GM18861 (cell line): ENCODE results near the gene PCDHB14.
"Not testable (repeated sequence)": the region's sequence is repeated elsewhere in the genome, so short reads cannot be mapped to it uniquely, and the experiment has no call there.

Experiments
- ATAC-seq: cut with Tn5 transposase; IDR thresholded peaks from one replicate; pipeline ENCODE4 v1.9.1; 2021; ENCODE audit not compliant: unreplicated experiment

Gene PCDHB14

DNA sequence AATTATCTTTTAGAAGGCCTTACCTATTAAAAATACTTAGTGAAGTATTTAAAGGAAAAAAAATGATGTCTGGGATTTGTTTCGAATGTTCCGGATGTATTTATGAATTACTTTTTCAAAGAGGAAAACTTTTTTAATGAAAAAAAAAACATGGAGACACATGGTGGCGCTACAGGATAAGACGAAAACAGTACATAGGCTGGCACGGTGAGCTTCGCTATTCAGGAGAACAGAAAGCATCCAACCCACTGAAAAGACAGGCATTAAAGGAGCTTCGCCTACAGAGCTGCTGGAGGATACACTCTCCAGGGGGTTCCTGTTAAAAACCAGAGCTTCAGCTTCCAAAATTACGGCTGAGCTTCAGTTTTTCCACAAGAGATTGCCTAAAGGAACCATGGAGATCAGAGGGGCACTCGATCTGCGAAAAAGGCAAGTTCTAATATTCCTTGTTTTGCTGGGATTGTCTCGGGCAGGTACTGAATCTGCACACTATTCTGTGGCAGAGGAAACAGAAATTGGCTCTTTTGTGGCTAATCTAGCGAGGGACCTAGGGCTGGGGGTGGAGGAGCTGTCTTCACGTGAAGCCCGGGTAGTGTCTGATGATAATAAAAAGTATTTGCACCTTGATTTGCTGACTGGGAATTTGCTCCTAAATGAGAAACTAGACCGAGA is at the start of gene PCDHB14:
TSS of gene PCDHB14 (plus strand) at position 232 of the 672 bp plus-strand sequence. CDS start at position 395, 163 bp downstream.
- no peak for ATAC-seq

DNA sequence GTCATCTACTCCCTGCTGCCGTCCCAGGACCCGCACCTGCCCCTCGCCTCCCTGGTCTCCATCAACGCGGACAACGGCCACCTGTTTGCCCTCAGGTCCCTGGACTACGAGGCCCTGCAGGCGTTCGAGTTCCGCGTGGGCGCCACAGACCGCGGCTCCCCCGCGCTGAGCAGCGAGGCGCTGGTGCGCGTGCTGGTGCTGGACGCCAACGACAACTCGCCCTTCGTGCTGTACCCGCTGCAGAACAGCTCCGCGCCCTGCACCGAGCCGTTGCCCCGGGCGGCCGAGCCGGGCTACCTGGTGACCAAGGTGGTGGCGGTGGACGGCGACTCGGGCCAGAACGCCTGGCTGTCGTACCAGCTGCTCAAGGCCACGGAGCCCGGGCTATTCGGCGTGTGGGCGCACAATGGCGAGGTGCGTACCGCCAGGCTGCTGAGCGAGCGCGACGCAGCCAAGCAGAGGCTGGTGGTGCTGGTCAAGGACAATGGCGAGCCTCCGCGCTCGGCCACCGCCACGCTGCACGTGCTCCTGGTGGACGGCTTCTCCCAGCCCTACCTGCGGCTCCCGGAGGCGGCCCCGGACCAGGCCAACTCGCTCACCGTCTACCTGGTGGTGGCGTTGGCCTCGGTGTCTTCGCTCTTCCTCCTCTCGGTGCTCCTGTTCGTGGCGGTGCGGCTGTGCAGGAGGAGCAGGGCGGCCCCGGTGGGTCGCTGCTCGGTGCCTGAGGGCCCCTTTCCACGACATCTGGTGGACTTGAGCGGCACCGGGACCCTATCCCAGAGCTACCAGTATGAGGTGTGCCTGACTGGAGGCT is 48.6 kb upstream of the PCDHB14 start:
- ATAC-seq = not testable (repeated sequence)

DNA sequence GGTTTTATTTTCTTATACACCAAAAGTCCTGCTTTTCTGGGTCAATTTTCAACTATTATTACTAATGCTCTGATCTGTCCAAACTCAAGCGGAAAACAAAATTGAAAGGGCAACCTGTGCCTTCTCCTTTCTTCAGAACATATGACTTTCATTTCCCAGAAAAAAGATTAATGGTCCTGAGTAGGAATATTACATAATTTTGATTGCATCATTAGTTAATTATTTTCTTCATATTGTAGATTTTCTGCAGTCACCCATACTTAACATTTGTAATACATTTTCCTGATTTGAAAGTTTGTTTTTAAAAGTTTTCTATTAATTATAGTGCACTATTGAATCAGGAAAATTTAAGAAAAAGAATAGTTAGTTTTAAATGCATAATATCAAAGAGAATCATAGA is 47.2 kb upstream of the PCDHB14 start:
- ATAC-seq = no peak

DNA sequence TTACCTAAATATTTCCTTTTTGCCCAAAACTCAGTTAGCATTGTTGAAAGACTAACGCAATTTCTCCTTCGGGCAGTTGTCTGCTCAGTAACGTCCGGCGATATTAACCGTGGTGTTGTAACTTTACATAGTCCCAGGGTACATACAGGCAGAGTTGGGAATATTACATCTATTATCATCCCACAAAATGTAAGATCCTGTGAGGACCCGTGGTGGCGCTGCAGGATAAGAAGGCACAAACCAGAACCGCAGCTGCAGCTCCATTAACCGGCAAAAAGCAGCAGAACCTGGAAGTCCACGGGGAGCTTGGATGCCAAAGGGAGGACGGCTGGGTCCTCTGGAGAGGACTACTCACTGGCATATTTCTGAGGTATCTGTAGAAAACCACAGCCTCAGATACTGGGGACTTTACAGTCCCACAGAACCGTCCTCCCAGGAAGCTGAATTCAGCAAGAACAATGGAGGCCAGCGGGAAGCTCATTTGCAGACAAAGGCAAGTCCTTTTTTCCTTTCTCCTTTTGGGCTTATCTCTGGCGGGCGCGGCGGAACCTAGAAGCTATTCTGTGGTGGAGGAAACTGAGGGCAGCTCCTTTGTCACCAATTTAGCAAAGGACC is 45.5 kb upstream of the PCDHB14 start, which contains the start of gene PCDHB8:
TSS of gene PCDHB8 (plus strand) at position 214 of the 615 bp plus-strand sequence. CDS start at position 459, 245 bp downstream.
- not testable (repeated sequence) for ATAC-seq

DNA sequence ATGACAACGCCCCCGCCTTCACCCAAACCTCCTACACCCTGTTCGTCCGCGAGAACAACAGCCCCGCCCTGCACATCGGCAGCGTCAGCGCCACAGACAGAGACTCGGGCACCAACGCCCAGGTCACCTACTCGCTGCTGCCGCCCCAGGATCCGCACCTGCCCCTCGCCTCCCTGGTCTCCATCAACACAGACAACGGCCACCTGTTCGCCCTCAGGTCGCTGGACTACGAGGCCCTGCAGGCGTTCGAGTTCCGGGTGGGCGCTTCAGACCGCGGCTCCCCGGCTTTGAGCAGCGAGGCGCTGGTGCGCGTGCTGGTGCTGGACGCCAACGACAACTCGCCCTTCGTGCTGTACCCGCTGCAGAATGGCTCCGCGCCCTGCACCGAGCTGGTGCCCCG is 43.8 kb upstream of the PCDHB14 start:
- not testable (repeated sequence) for ATAC-seq

DNA sequence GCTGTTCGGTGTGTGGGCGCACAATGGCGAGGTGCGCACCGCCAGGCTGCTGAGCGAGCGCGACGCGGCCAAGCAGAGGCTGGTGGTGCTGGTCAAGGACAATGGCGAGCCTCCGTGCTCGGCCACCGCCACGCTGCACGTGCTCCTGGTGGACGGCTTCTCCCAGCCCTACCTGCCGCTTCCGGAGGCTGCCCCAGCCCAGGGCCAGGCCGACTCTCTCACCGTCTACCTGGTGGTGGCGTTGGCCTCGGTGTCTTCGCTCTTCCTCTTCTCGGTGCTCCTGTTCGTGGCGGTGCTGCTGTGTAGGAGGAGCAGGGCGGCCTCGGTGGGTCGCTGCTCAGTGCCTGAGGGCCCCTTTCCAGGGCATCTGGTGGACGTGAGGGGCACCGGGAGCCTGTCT is 43.3 kb upstream of the PCDHB14 start:
- ATAC-seq = not testable (repeated sequence)

DNA sequence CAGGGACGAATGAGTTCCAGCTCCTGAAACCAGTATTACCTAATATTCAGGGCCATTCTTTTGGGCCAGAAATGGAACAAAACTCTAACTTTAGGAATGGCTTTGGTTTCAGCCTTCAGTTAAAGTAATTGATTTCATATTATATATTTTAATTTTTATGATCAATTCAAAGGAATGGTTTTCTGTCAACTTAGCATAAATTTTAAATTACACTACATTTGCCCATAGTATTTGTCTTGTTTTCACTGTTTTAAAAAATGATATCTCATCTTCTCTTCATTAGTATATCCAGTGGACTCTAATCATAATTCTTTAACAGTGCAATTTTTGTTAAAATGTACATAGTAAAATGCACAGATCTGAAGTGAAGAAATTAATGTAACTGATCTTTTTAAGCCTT is 42.8 kb upstream of the PCDHB14 start:
- ATAC-seq = no peak

DNA sequence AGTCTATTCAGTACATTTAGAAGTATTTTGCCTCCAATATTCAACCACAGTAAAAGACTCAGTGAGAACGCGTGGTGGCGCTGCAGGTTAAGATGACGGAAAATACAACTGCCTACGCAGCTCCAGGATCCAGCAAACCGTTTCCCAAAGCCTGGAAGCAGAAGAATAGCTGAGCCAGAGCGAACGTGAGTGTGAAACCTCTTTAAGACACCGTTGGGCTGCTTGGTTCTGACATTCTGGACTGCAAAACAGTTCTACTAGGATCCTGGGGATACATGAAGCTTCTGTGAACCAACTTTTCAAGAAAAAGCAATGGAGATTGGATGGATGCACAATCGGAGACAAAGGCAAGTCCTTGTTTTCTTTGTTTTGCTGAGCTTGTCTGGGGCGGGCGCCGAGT is 40.9 kb upstream of the PCDHB14 start, which contains the start of gene PCDHB16:
TSS of gene PCDHB16 (plus strand) at position 140 of the 400 bp plus-strand sequence. CDS start at position 313, 173 bp downstream.
- ATAC-seq = no peak

DNA sequence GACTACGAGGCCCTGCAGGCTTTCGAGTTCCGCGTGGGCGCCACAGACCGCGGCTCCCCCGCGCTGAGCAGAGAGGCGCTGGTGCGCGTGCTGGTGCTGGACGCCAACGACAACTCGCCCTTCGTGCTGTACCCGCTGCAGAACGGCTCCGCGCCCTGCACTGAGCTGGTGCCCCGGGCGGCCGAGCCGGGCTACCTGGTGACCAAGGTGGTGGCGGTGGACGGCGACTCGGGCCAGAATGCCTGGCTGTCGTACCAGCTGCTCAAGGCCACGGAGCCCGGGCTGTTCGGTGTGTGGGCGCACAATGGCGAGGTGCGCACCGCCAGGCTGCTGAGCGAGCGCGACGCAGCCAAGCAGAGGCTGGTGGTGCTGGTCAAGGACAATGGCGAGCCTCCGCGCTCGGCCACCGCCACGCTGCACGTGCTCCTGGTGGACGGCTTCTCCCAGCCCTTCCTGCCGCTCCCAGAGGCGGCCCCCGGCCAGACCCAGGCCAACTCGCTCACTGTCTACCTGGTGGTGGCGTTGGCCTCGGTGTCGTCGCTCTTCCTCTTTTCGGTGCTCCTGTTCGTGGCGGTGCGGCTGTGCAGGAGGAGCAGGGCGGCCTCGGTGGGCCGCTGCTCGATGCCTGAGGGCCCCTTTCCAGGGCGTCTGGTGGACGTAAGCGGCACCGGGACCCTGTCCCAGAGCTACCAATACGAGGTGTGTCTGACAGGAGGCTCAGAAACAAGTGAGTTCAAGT is 38.9 kb upstream of the PCDHB14 start:
- ATAC-seq = not testable (repeated sequence)

DNA sequence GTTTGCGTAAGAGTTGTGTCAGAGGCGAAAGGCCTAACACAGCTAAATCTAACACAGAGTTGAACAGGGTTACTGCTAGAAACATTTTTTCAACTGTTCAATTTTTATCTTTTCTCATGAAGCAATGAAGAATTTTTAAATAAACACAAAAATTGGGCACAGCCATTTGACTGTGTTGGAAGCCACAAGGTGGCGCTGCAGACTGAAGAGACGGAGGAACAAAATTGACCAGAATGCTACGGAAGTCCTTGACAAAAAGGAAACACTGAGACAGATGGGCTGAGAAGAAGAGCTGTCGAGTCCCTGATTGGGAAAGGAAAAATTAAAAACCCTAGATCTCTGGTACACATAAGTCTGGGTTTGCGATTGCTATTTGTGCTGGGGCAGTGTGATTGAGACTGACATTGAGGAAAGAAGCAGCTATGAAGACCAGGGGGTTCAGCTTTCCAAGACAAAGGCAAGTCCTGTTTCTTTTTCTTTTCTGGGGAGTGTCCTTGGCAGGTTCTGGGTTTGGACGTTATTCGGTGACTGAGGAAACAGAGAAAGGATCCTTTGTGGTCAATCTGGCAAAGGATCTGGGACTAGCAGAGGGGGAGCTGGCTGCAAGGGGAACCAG is 36.1 kb upstream of the PCDHB14 start, which contains the start of gene PCDHB9:
TSS of gene PCDHB9 (plus strand) at position 265 of the 616 bp plus-strand sequence. CDS start at position 423, 158 bp downstream.
- no peak for ATAC-seq

DNA sequence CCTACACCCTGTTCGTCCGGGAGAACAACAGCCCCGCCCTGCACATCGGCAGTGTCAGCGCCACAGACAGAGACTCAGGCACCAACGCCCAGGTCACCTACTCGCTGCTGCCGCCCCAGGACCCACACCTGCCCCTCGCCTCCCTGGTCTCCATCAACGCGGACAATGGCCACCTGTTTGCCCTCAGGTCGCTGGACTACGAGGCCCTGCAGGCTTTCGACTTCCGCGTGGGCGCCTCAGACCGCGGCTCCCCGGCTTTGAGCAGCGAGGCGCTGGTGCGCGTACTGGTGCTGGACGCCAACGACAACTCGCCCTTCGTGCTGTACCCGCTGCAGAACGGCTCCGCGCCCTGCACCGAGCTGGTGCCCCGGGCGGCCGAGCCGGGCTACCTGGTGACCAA is 34.5 kb upstream of the PCDHB14 start:
- ATAC-seq = not testable (repeated sequence)

DNA sequence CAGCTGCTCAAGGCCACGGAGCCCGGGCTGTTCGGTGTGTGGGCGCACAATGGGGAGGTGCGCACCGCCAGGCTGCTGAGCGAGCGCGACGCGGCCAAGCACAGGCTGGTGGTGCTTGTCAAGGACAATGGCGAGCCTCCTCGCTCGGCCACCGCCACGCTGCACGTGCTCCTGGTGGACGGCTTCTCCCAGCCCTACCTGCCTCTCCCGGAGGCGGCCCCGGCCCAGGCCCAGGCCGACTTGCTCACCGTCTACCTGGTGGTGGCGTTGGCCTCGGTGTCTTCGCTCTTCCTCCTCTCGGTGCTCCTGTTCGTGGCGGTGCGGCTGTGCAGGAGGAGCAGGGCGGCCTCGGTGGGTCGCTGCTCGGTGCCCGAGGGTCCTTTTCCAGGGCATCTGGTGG is 34.0 kb upstream of the PCDHB14 start:
- not testable (repeated sequence) for ATAC-seq

DNA sequence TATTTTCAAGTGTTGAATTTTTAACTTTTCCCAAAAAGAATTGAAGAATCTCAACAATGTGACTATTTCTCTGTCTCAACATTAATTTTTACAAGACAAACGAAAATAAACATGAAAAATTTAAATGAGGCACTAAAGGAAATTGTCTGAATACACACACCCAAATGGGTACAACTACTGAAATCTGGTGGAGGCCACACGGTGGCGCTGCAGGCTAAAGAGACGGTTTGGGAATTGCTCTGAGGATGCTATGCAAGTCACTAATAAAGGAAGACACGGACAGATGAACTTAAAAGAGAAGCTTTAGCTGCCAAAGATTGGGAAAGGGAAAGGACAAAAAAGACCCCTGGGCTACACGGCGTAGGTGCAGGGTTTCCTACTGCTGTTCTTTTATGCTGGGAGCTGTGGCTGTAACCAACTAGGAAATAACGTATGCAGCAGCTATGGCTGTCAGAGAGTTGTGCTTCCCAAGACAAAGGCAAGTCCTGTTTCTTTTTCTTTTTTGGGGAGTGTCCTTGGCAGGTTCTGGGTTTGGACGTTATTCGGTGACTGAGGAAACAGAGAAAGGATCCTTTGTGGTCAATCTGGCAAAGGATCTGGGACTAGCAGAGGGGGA is 30.9 kb upstream of the PCDHB14 start, which contains the start of gene PCDHB10:
TSS of gene PCDHB10 (plus strand) at position 244 of the 616 bp plus-strand sequence. CDS start at position 444, 200 bp downstream.
- no peak for ATAC-seq

DNA sequence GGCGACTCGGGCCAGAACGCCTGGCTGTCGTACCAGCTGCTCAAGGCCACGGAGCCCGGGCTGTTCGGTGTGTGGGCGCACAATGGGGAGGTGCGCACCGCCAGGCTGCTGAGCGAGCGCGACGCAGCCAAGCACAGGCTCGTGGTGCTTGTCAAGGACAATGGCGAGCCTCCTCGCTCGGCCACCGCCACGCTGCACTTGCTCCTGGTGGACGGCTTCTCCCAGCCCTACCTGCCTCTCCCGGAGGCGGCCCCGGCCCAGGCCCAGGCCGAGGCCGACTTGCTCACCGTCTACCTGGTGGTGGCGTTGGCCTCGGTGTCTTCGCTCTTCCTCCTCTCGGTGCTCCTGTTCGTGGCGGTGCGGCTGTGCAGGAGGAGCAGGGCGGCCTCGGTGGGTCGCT is 28.8 kb upstream of the PCDHB14 start:
- not testable (repeated sequence) for ATAC-seq

DNA sequence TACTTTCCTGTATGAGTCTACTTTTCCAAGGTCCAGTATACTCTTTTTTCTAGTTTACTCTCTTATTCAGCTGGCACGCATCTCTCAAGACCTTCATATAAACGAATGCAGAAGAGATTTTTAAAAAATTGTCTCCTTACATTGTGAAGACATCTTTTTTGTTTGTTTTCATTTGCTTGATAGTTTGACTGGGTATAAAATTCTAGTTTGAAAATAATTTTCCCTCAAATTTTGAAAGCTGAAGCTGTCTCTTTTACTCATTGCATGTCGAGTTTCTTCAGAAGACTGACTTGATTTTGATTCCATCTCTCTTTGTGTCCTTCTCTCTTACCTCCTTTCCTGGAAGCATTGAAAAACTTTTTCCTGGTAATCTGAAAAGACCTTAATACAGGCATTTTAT is 26.8 kb upstream of the PCDHB14 start:
- ATAC-seq = no peak

DNA sequence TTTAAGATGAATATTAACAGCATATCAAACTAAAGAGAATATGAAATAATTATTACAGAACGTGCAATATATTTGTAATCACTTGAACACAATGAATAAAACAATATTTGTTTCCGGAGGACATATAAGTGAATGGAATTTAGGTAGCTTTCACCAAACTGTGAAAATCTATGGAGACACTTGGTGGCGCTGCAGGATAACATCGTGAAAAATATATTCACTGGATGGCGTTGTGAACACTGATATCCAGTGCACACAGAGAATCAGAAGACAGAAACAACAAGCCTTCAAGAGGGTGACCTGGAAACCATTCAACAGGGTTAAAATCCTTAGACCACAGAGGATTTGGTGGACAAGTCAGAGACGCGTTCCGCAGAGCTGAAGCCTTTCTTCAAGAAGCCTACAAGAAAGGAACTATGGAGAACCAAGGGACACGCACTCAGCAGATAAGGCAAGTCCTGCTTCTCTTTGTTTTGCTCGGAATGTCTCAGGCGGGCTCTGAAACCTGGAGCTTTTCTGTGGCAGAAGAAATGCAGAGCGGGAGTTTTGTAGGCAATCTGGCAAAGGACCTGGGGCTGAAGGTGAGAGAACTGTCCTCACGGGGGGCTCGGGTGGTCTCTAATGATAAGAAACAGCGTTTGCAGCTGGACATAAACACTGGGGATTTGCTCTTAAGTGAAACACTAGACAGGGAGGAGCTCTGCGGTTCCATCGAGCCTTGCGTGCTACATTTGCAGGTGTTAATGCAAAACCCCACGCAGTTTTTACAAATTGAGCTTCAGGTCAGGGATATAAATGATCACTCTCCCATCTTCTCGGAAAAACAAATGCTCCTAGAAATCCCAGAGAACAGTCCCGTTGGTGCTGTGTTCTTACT is 23.5 kb upstream of the PCDHB14 start, which contains the start of gene PCDHB11:
TSS of gene PCDHB11 (plus strand) at position 269 of the 877 bp plus-strand sequence. CDS start at position 417, 148 bp downstream.
- ATAC-seq = no peak

DNA sequence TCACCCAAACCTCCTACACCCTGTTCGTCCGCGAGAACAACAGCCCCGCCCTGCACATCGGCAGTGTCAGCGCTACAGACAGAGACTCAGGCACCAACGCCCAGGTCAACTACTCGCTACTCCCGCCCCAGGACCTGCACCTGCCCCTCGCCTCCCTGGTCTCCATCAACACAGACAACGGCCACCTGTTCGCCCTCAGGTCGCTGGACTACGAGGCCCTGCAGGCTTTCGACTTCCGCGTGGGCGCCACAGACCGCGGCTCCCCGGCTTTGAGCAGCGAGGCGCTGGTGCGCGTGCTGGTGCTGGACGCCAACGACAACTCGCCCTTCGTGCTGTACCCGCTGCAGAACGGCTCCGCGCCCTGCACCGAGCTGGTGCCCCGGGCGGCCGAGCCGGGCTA is 22.0 kb upstream of the PCDHB14 start:
- not testable (repeated sequence) for ATAC-seq

DNA sequence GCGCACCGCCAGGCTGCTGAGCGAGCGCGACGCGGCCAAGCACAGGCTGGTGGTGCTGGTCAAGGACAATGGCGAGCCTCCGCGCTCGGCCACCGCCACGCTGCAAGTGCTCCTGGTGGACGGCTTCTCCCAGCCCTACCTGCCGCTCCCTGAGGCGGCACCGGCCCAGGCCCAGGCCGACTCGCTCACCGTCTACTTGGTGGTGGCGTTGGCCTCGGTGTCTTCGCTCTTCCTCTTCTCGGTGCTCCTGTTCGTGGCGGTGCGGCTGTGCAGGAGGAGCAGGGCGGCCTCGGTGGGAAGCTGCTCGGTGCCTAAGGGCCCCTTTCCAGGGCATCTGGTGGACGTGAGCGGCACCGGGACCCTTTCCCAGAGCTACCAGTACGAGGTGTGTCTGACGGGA is 21.5 kb upstream of the PCDHB14 start:
- not testable (repeated sequence) for ATAC-seq
